GM19193 (cell line): Measurements from ENCODE around the gene BPIFB1.

Source experiments
- POLR2A ChIP-seq: IDR thresholded peaks from 4 replicates; pipeline ENCODE4 v1.6.1; 2011; ENCODE audit not compliant: insufficient read depth, insufficient read length; ENCODE audit errors: extremely low read depth

BPIFB1 gene

GRCh38 chr20:33257237-33257636, 25.8 kb upstream of the BPIFB1 start:
- no peak for TF ChIP-seq POLR2A

- no peak for TF ChIP-seq POLR2A
These were observed 23.6 kb upstream of the BPIFB1 start for GRCh38 chr20:33259371-33259770.

GRCh38 chr20:33261465-33261864, 21.5 kb upstream of the BPIFB1 start:
- no peak for TF ChIP-seq POLR2A

- TF ChIP-seq POLR2A, result no peak
These were observed 20.4 kb upstream of the BPIFB1 start for GRCh38 chr20:33262658-33263065.

GRCh38 chr20:33263784-33264183, 19.2 kb upstream of the BPIFB1 start:
- TF ChIP-seq POLR2A, result no peak

GRCh38 chr20:33267701-33268100, 15.3 kb upstream of the BPIFB1 start:
- TF ChIP-seq POLR2A, result no peak

- no peak for TF ChIP-seq POLR2A
These were observed 10.7 kb upstream of the BPIFB1 start for GRCh38 chr20:33272155-33272873.

- TF ChIP-seq POLR2A, result no peak
These were observed 9.7 kb upstream of the BPIFB1 start for GRCh38 chr20:33273117-33273851.

GRCh38 chr20:33275215-33275614, 7.8 kb upstream of the BPIFB1 start:
- TF ChIP-seq POLR2A, result no peak

GRCh38 chr20:33275871-33276270, 7.1 kb upstream of the BPIFB1 start:
- TF ChIP-seq POLR2A, result no peak

- no peak for TF ChIP-seq POLR2A
These were observed 6.5 kb upstream of the BPIFB1 start for GRCh38 chr20:33276303-33277113.

- TF ChIP-seq POLR2A, result no peak
These were observed 5.3 kb upstream of the BPIFB1 start for GRCh38 chr20:33277471-33278441.

GRCh38 chr20:33278700-33279099, 4.3 kb upstream of the BPIFB1 start:
- TF ChIP-seq POLR2A, result no peak

- TF ChIP-seq POLR2A, result no peak
These were observed 3.6 kb upstream of the BPIFB1 start for GRCh38 chr20:33279261-33279910.
